Effector memory CD8-positive, alpha-beta T cell (primary cell): ENCODE measurements around the gene MT1X.

Experiments
- ATAC-seq: fragments of 150-1000 bp; cut with Tn5 transposase; replicated peaks from 2 replicates; pipeline ENCODE4 v1.10.0; 2021; ENCODE audit warnings: mild to moderate bottlenecking, moderate library complexity
- DNase-seq, 3 experiments: peaks; one replicate each; pipeline ENCODE4 v3.0.0; 2021
- H3K27ac Mint-ChIP-seq, 2 donors: one replicate each; pipeline ENCODE4 v1.8.0; 2022; ENCODE audit warnings: mild to moderate bottlenecking in 2 of 2, mixed read lengths in 2 of 2, moderate library complexity in 2 of 2
- H3K27me3 Mint-ChIP-seq, 2 donors: one replicate each; pipeline ENCODE4 v1.8.0; 2022; ENCODE audit warnings: mixed read lengths in 2 of 2
- H3K36me3 Mint-ChIP-seq: one replicate; pipeline ENCODE4 v1.8.0; 2022; ENCODE audit warnings: mild to moderate bottlenecking, moderate library complexity, mixed read lengths; ENCODE audit not compliant: insufficient read depth
- H3K4me1 Mint-ChIP-seq, 2 donors: one replicate each; pipeline ENCODE4 v1.8.0; 2022; ENCODE audit warnings: low read depth in 2 of 2, mixed read lengths in 2 of 2
- H3K4me3 Mint-ChIP-seq, 2 donors: one replicate each; pipeline ENCODE4 v1.8.0; 2022; ENCODE audit warnings: mild to moderate bottlenecking in 2 of 2, mixed read lengths in 2 of 2, moderate library complexity in 2 of 2
- H3K9me3 Mint-ChIP-seq, 2 donors: one replicate each; pipeline ENCODE4 v1.8.0; 2022; ENCODE audit warnings: mixed read lengths in 2 of 2

The MT1X gene

GRCh38 chr16:56643833-56644232, 38.4 kb upstream of the MT1X start:
- ATAC-seq (no peak), DNase-seq (no peak)
- Mint-ChIP-seq H3K27ac (peak overlapping the region in 1 of 2 donors; percentile 81), H3K4me3 (peak overlapping the region; percentile 75), H3K36me3 (no peaks in the 10 kb centered on the region), H3K9me3 (no peaks in the 10 kb centered on the region), H3K4me1 (peaks cover 17% of the 10 kb centered on the region in 2 donors), H3K27me3 (peaks cover 23 to 41% of the 10 kb centered on the region in 2 donors)

DNA sequence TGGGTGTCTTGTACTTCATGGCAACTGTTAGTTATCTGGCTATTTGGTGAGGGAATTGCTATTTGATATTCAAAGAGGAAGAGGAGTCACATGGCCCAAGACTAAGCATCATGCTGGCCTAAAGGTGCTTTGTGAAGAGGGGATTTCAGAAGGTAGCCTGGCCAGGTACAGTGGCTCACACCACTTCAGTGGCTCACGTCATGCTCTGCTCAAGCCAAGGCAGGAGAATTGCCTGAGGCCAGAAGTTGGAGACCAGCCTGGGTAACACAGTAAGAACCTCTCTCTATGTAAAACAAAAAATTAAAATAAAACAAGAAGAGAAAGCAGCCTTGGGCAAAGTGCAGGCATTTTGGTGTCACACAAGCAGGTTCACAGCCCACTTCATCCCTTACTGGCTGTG, 37.0 kb upstream of the MT1X start:
- Mint-ChIP-seq H3K27ac (peak overlapping the region in 1 of 2 donors; percentile 25), H3K4me3 (no peak overlapping the region)

DNA sequence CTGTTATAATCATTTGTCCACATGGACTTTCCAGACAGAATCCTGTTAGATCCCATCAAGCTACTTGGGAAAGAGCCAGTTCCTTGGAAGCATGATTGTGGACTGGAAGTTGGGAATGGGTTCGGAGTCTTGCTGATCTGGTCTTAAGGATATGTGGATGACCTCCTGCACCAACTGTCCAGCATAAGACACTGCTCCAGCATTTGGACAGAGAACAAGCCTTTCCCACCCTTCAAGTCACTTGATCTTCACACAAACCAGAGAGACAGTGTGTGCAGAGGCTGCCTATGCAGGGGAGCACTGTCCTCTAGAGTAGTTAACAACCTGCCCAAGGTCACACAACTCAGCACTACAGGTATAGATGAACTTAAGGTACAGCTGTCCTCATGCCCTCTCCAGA, 36.4 kb upstream of the MT1X start:
- Mint-ChIP-seq H3K4me1 (peaks cover 17% of the 10 kb centered on the region in 2 donors), H3K4me3 (no peak overlapping the region), H3K27me3 (peaks cover 3 to 36% of the 10 kb centered on the region in 2 donors), H3K27ac (no peak overlapping the region), H3K36me3 (no peaks in the 10 kb centered on the region), H3K9me3 (no peaks in the 10 kb centered on the region)
- no peak for DNase-seq
- no peak for ATAC-seq

More for the DNA sequence above, 37.0 kb upstream of the MT1X start:
- DNase-seq: no peak
- ATAC-seq: no peak
- peaks cover 17% of the 10 kb centered on the region in 2 donors for H3K4me1 Mint-ChIP-seq
- H3K9me3 Mint-ChIP-seq: no peaks in the 10 kb centered on the region
- H3K27me3 Mint-ChIP-seq: peaks cover 9 to 36% of the 10 kb centered on the region in 2 donors
- no peaks in the 10 kb centered on the region for H3K36me3 Mint-ChIP-seq

DNA sequence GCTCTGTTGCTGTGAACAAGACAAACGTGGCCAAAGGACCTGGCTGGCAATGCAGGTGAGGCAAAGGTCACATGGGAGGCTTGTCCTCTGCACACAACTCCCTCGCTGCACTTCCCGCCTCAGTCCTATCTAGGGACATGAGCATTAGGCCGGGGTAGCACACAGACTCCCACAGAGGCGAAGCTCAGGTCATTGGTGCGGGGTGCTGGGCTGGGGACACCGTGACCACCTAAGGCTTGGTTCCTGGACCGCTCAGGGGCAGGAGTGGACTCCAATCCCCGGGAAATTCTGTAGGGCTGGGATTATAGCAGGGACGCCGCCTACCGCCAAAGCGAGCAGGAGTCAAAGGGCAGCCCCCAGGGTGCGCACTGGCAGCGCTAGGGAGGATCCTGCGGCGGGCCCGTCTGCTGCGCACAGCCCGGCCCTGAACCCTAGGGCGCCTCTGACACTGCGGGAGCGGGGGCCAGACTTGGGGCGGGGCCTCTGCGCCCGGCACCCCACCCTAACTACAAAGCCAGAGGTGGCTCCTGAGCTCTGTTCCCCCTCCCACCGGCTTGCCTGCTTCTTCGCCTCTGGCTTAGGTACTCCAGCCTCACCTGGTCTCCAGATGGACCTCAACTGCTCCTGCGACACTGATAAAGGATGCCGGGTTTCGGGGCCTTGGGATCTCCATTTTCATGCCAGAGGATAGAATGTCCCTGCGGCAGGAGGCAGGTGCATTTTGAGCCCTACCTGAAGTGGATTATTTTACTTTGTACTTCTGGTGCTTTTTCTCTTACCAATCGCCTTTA, 34.4 kb upstream of the MT1X start:
- ATAC-seq (no peak), DNase-seq (no peak)
- peaks cover 13% of the 10 kb centered on the region in 2 donors for H3K4me1 Mint-ChIP-seq

DNA sequence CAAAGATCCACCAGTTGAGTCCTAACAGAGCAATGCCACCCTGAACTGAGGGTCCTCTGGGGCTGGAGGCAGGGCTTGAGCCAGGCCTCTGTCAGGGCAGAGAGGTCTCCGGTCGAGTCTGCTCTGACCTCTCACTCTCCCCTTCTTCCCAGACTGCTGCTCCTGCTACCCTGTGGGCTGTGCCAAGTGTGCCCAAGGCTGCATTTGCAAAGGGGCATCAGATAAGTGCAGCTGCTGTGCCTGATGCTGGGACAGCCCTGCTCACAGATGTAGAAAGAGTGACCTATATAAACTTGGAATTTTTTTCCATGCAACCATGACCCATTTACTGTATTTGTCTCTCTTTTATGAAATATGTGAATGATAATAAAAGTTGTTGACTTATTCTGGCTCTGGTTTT, 33.0 kb upstream of the MT1X start:
- peaks cover under 1% of the 10 kb centered on the region in 2 donors for H3K4me1 Mint-ChIP-seq
- H3K27me3 Mint-ChIP-seq: peaks cover 0 to 58% of the 10 kb centered on the region in 2 donors
- H3K36me3 Mint-ChIP-seq: no peaks in the 10 kb centered on the region
- no peak overlapping the region for H3K4me3 Mint-ChIP-seq
- ATAC-seq (no peak), DNase-seq (no peak)
- H3K9me3 Mint-ChIP-seq: no peaks in the 10 kb centered on the region
- H3K27ac Mint-ChIP-seq: no peak overlapping the region

More for the DNA sequence above, 34.4 kb upstream of the MT1X start:
- H3K27ac Mint-ChIP-seq: no peak overlapping the region
- peaks cover 0 to 52% of the 10 kb centered on the region in 2 donors for H3K27me3 Mint-ChIP-seq
- H3K9me3 Mint-ChIP-seq: no peaks in the 10 kb centered on the region
- H3K4me3 Mint-ChIP-seq: no peak overlapping the region
- no peaks in the 10 kb centered on the region for H3K36me3 Mint-ChIP-seq

GRCh38 chr16:56649820-56650219, 32.5 kb upstream of the MT1X start:
- Mint-ChIP-seq H3K9me3 (no peaks in the 10 kb centered on the region), H3K4me1 (no peaks in the 10 kb centered on the region), H3K4me3 (no peak overlapping the region), H3K36me3 (no peaks in the 10 kb centered on the region), H3K27me3 (peaks cover 0 to 58% of the 10 kb centered on the region in 2 donors), H3K27ac (no peak overlapping the region)
- DNase-seq (no peak), ATAC-seq (no peak)

DNA sequence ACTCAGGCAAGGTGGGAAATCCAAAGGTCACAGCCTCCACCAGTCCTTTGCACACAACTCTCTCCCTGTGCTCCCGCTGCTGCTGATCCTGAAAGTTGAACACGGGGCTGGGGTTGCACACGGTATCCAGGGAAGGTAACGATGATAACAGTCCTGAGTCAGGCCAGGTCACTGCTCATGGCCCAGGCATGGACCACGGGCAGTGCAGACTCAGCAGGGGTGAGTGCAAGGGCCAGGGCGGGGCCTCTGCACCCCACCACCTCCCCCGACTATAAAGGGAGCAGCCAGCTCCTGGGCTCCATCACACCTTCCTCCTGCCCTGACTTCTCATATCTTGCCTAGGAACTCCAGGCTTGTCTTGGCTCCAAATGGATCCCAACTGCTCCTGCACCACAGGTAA, 30.7 kb upstream of the MT1X start, which contains the start of gene MT1B:
Gene MT1B (plus strand): TSS at position 301 of the 400 bp plus-strand sequence. CDS start 68 bp downstream, at position 369.
- no peak for ATAC-seq
- no peaks in the 10 kb centered on the region for H3K4me1 Mint-ChIP-seq
- H3K9me3 Mint-ChIP-seq: no peaks in the 10 kb centered on the region
- H3K27me3 Mint-ChIP-seq: peaks cover 0 to 58% of the 10 kb centered on the region in 2 donors
- no peaks in the 10 kb centered on the region for H3K36me3 Mint-ChIP-seq
- H3K27ac Mint-ChIP-seq: no peak within 1 kb of the TSS
- no peak for DNase-seq
- no peak within 1 kb of the TSS for H3K4me3 Mint-ChIP-seq

DNA sequence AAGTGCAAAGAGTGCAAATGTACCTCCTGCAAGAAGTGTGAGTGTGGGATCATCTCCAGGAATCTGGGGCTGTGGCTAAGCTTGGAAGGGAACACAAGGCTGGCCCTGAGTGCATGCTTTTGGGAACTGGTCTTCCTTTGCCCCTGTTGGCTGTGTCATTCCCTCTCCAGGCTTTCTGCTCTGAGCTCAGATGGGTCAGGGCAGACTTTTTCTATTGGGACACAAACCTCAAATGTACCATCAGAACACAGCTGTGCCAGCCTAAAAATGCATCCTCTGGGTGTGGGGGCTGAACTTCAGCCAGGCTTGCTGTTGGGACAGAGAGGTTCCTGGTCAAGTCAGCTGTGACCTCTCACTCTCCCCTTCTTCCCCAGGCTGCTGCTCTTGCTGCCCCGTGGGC, 29.7 kb upstream of the MT1X start:
- no peak for DNase-seq
- Mint-ChIP-seq H3K27ac (no peak overlapping the region), H3K27me3 (peaks cover 0 to 50% of the 10 kb centered on the region in 2 donors), H3K4me3 (no peak overlapping the region), H3K9me3 (no peaks in the 10 kb centered on the region), H3K36me3 (peaks cover 6% of the 10 kb centered on the region), H3K4me1 (peaks cover 0 to 4% of the 10 kb centered on the region in 2 donors)
- no peak for ATAC-seq

DNA sequence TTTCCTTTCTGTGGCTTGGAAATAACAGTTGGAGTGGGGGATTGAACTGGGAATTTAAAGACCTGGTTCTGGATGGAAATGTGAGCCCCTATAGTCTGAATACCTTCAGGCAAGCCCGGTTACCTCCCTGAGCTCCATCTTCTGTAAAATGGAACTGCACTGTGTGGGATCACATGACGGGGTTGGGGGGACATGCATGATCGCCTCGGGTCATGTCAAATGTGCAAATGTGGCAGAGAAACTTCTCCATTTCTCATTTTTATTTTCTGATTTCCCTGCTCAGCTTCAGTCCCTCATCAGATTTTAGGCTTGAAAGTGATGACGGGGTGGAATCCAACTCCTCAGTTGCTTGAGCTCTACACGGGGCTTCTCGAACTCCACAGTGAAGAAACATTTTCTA, 29.1 kb upstream of the MT1X start:
- no peak overlapping the region for H3K4me3 Mint-ChIP-seq
- peaks cover 9% of the 10 kb centered on the region for H3K36me3 Mint-ChIP-seq
- H3K27me3 Mint-ChIP-seq: peaks cover 0 to 46% of the 10 kb centered on the region in 2 donors
- no peak overlapping the region for H3K27ac Mint-ChIP-seq
- ATAC-seq (no peak), DNase-seq (no peak)
- H3K4me1 Mint-ChIP-seq: peaks cover 5 to 8% of the 10 kb centered on the region in 2 donors
- H3K9me3 Mint-ChIP-seq: no peaks in the 10 kb centered on the region

DNA sequence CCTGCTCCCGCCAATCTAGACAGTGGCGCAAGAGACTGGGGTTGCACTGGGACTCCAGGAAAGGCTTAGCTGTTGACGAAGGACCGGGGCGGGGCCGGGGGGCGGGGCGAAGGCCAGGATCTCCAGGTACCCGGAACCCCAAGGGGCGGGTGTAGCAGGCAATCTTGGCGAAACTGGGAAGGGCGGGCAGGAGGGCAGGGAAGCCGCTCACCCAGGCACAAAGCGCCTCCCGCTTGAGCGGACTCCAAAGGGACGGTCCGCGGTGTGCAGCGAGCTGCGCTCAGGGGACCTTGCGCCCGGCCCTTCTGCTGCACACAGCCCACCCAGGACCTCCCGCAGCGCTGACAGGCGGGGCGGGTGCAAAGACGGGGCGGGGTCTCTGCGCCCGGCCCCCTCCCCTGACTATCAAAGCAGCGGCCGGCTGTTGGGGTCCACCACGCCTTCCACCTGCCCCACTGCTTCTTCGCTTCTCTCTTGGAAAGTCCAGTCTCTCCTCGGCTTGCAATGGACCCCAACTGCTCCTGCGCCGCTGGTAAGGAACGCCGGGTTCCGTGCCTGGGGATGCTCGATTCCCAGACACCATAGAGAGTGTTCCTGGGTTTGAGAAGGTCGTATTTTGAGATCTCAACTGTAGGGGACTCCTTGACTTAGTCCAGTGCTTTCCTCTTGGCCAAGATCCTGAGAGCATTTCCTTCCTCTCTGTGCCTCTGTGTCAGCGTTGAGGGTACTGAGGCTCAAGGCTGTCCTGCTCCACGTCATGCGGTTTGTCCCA, 24.5 kb upstream of the MT1X start, which contains the start of gene MT1F:
Gene MT1F (plus strand): TSS at position 405 of the 772 bp plus-strand sequence. CDS start 100 bp downstream, at position 505.
- peaks cover 18 to 20% of the 10 kb centered on the region in 2 donors for H3K4me1 Mint-ChIP-seq
- ATAC-seq (peak; percentile 84), DNase-seq (peak; percentile 39 to 54 (median 45))
- H3K36me3 Mint-ChIP-seq: peaks cover 9% of the 10 kb centered on the region
- no peaks in the 10 kb centered on the region for H3K9me3 Mint-ChIP-seq
- H3K27me3 Mint-ChIP-seq: peaks cover 0 to 14% of the 10 kb centered on the region in 2 donors
- H3K27ac Mint-ChIP-seq: peak within 1 kb of the TSS; percentile 90 to 94
- H3K4me3 Mint-ChIP-seq: peak within 1 kb of the TSS; percentile 89 to 98

DNA sequence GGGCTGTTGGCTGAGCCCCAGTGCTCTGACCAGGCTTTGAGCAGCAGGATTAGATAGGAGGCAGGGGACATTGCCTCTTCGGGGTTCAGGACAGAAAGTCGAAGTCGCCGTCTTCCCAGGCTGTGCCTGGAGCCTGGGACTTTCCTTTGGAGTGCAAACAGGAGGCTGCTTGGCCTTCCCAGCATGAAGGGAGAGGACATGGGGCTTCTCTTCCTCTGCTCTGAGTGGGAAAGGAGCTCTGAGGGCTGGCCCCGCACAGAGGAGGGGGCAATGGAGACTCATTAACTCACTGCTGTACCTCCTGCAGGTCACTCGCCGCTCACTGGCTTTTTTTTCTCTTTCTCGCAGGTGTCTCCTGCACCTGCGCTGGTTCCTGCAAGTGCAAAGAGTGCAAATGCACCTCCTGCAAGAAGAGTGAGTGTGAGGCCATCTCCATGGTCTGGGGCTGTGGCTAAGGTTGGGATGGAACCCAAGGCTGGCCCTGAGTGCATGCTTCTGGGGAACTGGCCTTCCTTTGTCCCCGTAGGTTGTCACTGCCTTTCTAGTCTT, 23.9 kb upstream of the MT1X start:
- DNase-seq (no peak), ATAC-seq (no peak)
- Mint-ChIP-seq H3K27me3 (peaks cover 0 to 13% of the 10 kb centered on the region in 2 donors), H3K9me3 (no peaks in the 10 kb centered on the region), H3K36me3 (peaks cover 9% of the 10 kb centered on the region), H3K27ac (peak overlapping the region; percentile 90 to 94), H3K4me3 (peak overlapping the region; percentile 89 to 98), H3K4me1 (peaks cover 21 to 23% of the 10 kb centered on the region in 2 donors)

DNA sequence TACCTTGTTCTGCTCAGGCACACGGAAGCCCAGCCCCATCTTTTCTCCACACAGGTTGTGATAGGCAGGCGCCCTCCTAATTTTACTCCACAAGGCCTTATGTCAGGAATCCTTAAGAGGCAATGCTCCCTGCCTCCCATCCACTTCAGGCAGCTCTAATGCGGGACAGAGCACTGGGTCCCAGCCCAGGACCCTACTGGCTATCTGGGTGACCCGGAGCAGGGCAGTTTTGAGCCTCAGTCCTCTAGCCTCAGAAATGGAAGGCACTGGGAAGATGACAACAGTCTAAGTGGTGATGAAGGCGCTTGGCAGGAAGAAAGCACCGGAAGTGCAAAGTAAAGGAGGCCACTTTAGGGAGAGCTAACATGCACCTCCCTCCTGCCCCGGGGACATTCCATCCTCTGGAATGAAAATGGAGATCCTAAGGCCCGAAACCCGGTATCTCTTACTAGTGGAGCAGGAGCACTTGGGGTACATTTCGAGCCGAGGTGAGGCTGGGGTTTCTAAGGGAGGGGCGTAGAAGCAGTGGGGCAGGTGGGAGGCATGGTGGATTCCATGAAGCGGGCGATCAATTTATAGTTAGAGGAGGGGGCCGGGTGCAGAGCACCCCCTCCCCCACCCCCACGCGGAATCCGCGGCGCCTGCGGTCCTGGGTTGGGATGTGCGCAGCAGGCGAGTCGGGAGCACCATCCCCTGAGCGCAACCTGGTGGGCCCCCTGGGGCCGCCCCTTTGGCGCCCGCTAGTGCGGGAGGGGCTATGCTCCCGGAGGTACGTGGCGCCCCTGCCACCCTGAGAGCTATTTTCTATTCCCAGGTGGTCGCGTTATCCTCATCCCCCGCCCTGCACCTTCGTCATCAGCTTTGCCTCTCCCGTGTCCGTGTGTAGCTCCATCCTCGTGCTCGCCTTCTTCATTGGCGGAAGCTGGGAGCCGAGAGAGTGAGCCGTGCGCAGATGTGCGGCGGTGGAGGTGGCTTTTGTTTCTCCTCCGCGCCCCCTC, 19.6 kb upstream of the MT1X start:
- peaks cover 18 to 25% of the 10 kb centered on the region in 2 donors for H3K4me1 Mint-ChIP-seq
- no peak for DNase-seq
- H3K36me3 Mint-ChIP-seq: peaks cover 2% of the 10 kb centered on the region
- peak; percentile 65 for ATAC-seq
- H3K27me3 Mint-ChIP-seq: peaks cover 9 to 51% of the 10 kb centered on the region in 2 donors
- peak overlapping the region; percentile 78 to 80 for H3K27ac Mint-ChIP-seq
- peak overlapping the region; percentile 83 to 85 for H3K4me3 Mint-ChIP-seq
- no peaks in the 10 kb centered on the region for H3K9me3 Mint-ChIP-seq
